H1 (cell line): ENCODE results near the gene PDCD7. TPM values are rescaled to one million over a fixed set of nuclear protein-coding genes. Genes with fewer than 3 reads are reported as not detected.
"Not testable (repeated sequence)": the region's sequence is repeated elsewhere in the genome, so short reads cannot be mapped to it uniquely, and the experiment has no call there.

Experiments
- CTCF ChIA-PET: fragments of 300-600 bp; sonication (Branson Sonifier 250); formaldehyde crosslinking; loops from one replicate; lab custom pipeline; 2021; ENCODE audit not compliant: partially characterized antibody; lab: Charles Lee
- POLR2A ChIA-PET: fragments of 300-600 bp; sonication (Branson Sonifier 250); formaldehyde crosslinking; loops from one replicate; lab custom pipeline; 2021; ENCODE audit warnings: inconsistent platforms; ENCODE audit not compliant: partially characterized antibody; lab: Charles Lee
- DNase-seq, 2 experiments: peaks; one replicate each; pipeline versions ENCODE4 v3.0.0 to v3.0.0-alpha.2; 2010 to 2022; ENCODE audit warnings: low spot score in 2 of 2, low read depth in 1 of 2, mixed read lengths in 1 of 2
- FAIRE-seq: peaks from 2 replicates; lab custom pipeline; 2011; peaks lifted over from hg19 to GRCh38; lab: Jason Lieb, UNC
- H2AFZ ChIP-seq: 2 replicates; pipeline ENCODE4 v1.8.1; 2012; ENCODE audit warnings: low read length, inconsistent platforms
- H2AK5ac ChIP-seq: 2 replicates; pipeline ENCODE4 v1.6.1; 2013; ENCODE audit warnings: low read depth, low read length
- H2BK120ac ChIP-seq: replicated peaks from 2 replicates; pipeline ENCODE3; 2013; ENCODE audit warnings: low read depth, low read length, inconsistent platforms
- H2BK12ac ChIP-seq: 2 replicates; pipeline ENCODE4 v1.6.1; 2013; ENCODE audit warnings: low read depth, low read length
- H2BK15ac ChIP-seq: 2 replicates; pipeline ENCODE4 v1.6.1; 2013; ENCODE audit warnings: low read length
- H2BK20ac ChIP-seq: 2 replicates; pipeline ENCODE4 v1.6.1; 2013; ENCODE audit warnings: low read length
- H2BK5ac ChIP-seq: 2 replicates; pipeline ENCODE4 v1.6.1; 2013; ENCODE audit warnings: low read depth, low read length
- H3K14ac ChIP-seq: 2 replicates; pipeline ENCODE4 v1.6.1; 2013; ENCODE audit warnings: inconsistent platforms; ENCODE audit not compliant: insufficient read length
- H3K18ac ChIP-seq: 2 replicates; pipeline ENCODE4 v1.6.1; 2013; ENCODE audit warnings: low read length; ENCODE audit errors: extremely low read depth
- H3K23ac ChIP-seq: 2 replicates; pipeline ENCODE4 v1.6.1; 2013; ENCODE audit warnings: inconsistent platforms; ENCODE audit not compliant: insufficient read length
- H3K23me2 ChIP-seq: 2 replicates; pipeline ENCODE4 v1.6.1; 2013; ENCODE audit warnings: low read depth, low read length
- H3K27ac ChIP-seq: 2 replicates; pipeline ENCODE4 v1.6.1; 2011; ENCODE audit warnings: low read depth, low read length, inconsistent platforms
- H3K27me3 ChIP-seq, 4 experiments: replicated peaks in 1 of 4; 1 replicate in 1 of 4; 2 replicates in 3 of 4; pipeline versions ENCODE4 v1.6.1 to v1.8.1; 2011 to 2013; ENCODE audit warnings: low read length in 3 of 4, mild to moderate bottlenecking in 3 of 4, inconsistent platforms in 2 of 4, mixed read lengths in 2 of 4, moderate library complexity in 1 of 4; ENCODE audit not compliant: control insufficient read depth in 3 of 4, insufficient read depth in 3 of 4; ENCODE audit errors: extremely low read depth in 1 of 4
- H3K36me3 ChIP-seq, 4 experiments: 2 replicates each; pipeline versions ENCODE4 v1.6.1 to v1.8.1; 2011 to 2013; ENCODE audit warnings: mild to moderate bottlenecking in 4 of 4, low read length in 3 of 4, moderate library complexity in 2 of 4, control low read depth in 1 of 4, inconsistent platforms in 1 of 4; ENCODE audit not compliant: insufficient read depth in 4 of 4, control insufficient read depth in 2 of 4
- H3K4ac ChIP-seq: replicated peaks from 2 replicates; pipeline ENCODE3; 2013; ENCODE audit warnings: low read length, low read depth, mixed read lengths, inconsistent platforms; ENCODE audit not compliant: insufficient read length
- H3K4me1 ChIP-seq, 4 experiments: replicated peaks in 1 of 4; 1 replicate in 1 of 4; 2 replicates in 3 of 4; pipeline versions ENCODE4 v1.6.1 to v1.8.1; 2011 to 2013; ENCODE audit warnings: low read length in 3 of 4, inconsistent platforms in 2 of 4, mixed read lengths in 1 of 4; ENCODE audit not compliant: insufficient read depth in 4 of 4, control insufficient read depth in 3 of 4
- H3K4me2 ChIP-seq, 2 experiments: 2 replicates each; pipeline versions ENCODE4 v1.6.1 to v1.8.1; 2011 to 2013; ENCODE audit warnings: low read depth in 2 of 2, low read length in 2 of 2, control low read depth in 1 of 2, inconsistent platforms in 1 of 2, mild to moderate bottlenecking in 1 of 2; ENCODE audit not compliant: insufficient read depth in 1 of 2
- H3K4me3 ChIP-seq, 4 experiments: fragments of 200-600, 300-600 bp in 1 of 4; sonication (generic), shearing (Covaris generic), sonication (Bioruptor Twin) in 1 of 4; 2 replicates each; pipeline versions ENCODE4 v1.5.1 to v1.8.1; 2011 to 2016; ENCODE audit warnings: low read length in 4 of 4, low read depth in 3 of 4, control low read depth in 2 of 4, inconsistent platforms in 2 of 4, mild to moderate bottlenecking in 2 of 4, mixed read lengths in 1 of 4, moderate library complexity in 1 of 4; ENCODE audit not compliant: insufficient read depth in 2 of 4; ENCODE audit errors: extremely low read depth in 1 of 4
- H3K56ac ChIP-seq: replicated peaks from 2 replicates; pipeline ENCODE3; 2013; ENCODE audit warnings: low read depth, mild to moderate bottlenecking, mixed read lengths, low read length, inconsistent platforms; ENCODE audit not compliant: insufficient read length
- H3K79me1 ChIP-seq: 2 replicates; pipeline ENCODE4 v1.6.1; 2013; ENCODE audit warnings: low read depth, low read length, control low read depth
- H3K79me2 ChIP-seq, 2 experiments: 2 replicates each; pipeline versions ENCODE4 v1.6.1 to v1.8.1; 2012 to 2013; ENCODE audit warnings: low read length in 2 of 2, mild to moderate bottlenecking in 2 of 2, inconsistent platforms in 1 of 2; ENCODE audit not compliant: insufficient read depth in 2 of 2, control insufficient read depth in 1 of 2
- H3K9ac ChIP-seq, 4 experiments: replicated peaks in 1 of 4; 1 replicate in 1 of 4; 2 replicates in 3 of 4; pipeline versions ENCODE4 v1.6.1 to v1.8.1; 2011 to 2013; ENCODE audit warnings: low read depth in 3 of 4, low read length in 3 of 4, control low read depth in 2 of 4, mild to moderate bottlenecking in 2 of 4, moderate library complexity in 2 of 4, inconsistent platforms in 1 of 4; ENCODE audit errors: extremely low read depth in 1 of 4
- H3K9me3 ChIP-seq, 2 experiments: 2 replicates each; pipeline versions ENCODE4 v1.6.1 to v1.8.1; 2012 to 2013; ENCODE audit warnings: mild to moderate bottlenecking in 2 of 2, moderate library complexity in 2 of 2, control low read depth in 1 of 2, inconsistent platforms in 1 of 2, low read depth in 1 of 2, low read length in 1 of 2, mixed read lengths in 1 of 2; ENCODE audit not compliant: insufficient read depth in 2 of 2
- H4K20me1 ChIP-seq, 2 experiments: replicated peaks in 1 of 2; 2 replicates each; pipeline versions ENCODE3 to v1.8.1; 2011 to 2013; ENCODE audit warnings: inconsistent platforms in 2 of 2, low read length in 2 of 2, mild to moderate bottlenecking in 1 of 2; ENCODE audit not compliant: insufficient read depth in 2 of 2, control insufficient read depth in 1 of 2
- H4K5ac ChIP-seq: 2 replicates; pipeline ENCODE4 v1.6.1; 2013; ENCODE audit warnings: low read length, low read depth, mixed read lengths, inconsistent platforms; ENCODE audit not compliant: insufficient read length
- H4K8ac ChIP-seq: 2 replicates; pipeline ENCODE4 v1.8.0; 2013; ENCODE audit warnings: mild to moderate bottlenecking, moderate library complexity, low read length, inconsistent platforms; ENCODE audit not compliant: insufficient read depth; ENCODE audit errors: extremely low read depth
- H4K91ac ChIP-seq: replicated peaks from 2 replicates; pipeline ENCODE3; 2013; ENCODE audit warnings: low read length, mixed read lengths, inconsistent platforms; ENCODE audit not compliant: insufficient read length
- CTBP2 ChIP-seq: IDR thresholded peaks from 2 replicates; pipeline ENCODE4 v1.7.0; 2011; ENCODE audit warnings: borderline replicate concordance, mild to moderate bottlenecking, moderate library complexity, mixed read lengths, low read length; ENCODE audit not compliant: insufficient read depth, insufficient read length
- whole genome bisulfite sequencing, 2 experiments: shearing (Covaris generic) in 1 of 2; methylation state at CpG; one replicate each; pipeline versions ENCODE4 v1.1.6 to v1.1.7; 2013 to 2015; ENCODE audit warnings: low lambda C conversion rate in 2 of 2, mixed read lengths in 2 of 2, inconsistent platforms in 1 of 2, low coverage in 1 of 2, missing lambda C conversion rate in 1 of 2; ENCODE audit not compliant: insufficient replicate concordance in 2 of 2, insufficient coverage in 1 of 2, insufficient read length in 1 of 2; ENCODE audit errors: extremely low coverage in 1 of 2, missing lambda C conversion rate in 1 of 2; 5-methylcytosine and 5-hydroxymethylcytosine counted together
- polyA plus RNA-seq, 7 experiments: library from polyadenylated mRNA; depleted of rRNA in 3 of 7; stranded (reverse) in 5 of 7; unstranded in 2 of 7; fragments of >200 nt in 5 of 7; fragments of 200-250 nt in 2 of 7; gene quantifications; 1 replicate in 5 of 7; 2 replicates in 1 of 7; 4 replicates in 1 of 7; pipeline versions ENCODE4 v1.2.1 to v1.2.3, GENCODE V29; 2011 to 2013; ENCODE audit warnings: missing spikeins in 2 of 7, mixed read lengths in 2 of 7
- total RNA-seq: library from RNA; stranded (reverse); fragmentation: NEBNext Ultra II Directional; extraction: Animal tissue kit (Norgen Biotek cat#: 25700); gene quantifications from 2 replicates; pipeline ENCODE4 v1.2.1, GENCODE V29; 2021

PDCD7 gene
- total and polyA plus RNA-seq, 2 of the 8 experiments (the other 6 are each of a cell fraction or from before 2014, with no cell fraction given): 11.5 to 25.6 TPM

DNA sequence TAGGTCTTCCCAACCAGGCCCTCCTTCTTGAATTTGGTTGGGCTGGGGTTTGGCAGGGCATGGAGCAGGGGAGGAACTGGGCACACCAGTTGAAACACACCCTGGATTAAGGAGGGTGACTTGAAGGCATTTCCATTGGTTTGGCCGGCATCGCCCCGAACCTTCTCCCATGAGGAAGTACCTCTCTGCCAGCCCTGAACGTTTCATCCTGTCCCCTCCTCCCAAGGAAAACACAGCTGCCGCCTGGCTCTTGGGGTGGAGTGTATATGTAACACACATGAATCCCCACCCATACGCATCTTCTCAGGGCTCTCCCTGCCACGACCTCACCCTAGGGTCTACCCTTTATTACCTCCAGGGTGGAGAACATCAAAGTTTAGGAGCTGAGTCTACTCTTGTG is 33.2 kb downstream of the PDCD7 start (continued):
- no peak for TF ChIP-seq CTBP2

DNA sequence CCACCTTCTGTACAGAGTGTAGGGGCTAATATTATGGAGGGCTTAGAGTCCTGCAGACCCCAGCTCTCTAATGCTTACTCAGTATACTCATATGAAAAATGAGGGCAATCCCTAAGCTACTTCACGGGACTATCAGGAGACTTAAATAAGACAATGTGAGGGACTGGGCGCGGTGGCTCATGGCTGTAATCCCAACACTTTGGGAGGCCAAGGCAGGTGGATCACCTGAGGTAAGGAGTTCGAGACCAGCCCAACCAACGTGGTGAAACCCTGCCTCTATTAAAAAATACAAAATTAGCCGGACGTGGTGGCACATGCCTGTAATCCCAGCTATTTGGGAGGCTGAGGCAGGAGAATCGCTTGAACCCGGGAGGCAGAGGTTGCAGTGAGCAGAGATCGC is 33.8 kb downstream of the PDCD7 start:
- not testable (repeated sequence) for H2BK5ac ChIP-seq, H2BK120ac ChIP-seq
- POLR2A ChIA-PET: interaction anchor here (0.9 kb wide), 1 partner anchor 11 kb away, joined by 3 read pairs; no protein-coding TSS in a partner anchor

More for the DNA sequence above, 33.8 kb downstream of the PDCD7 start:
- H4K91ac ChIP-seq, H3K79me2 ChIP-seq, H3K4me2 ChIP-seq, H2AK5ac ChIP-seq, H3K4me3 ChIP-seq, H4K5ac ChIP-seq, H3K9ac ChIP-seq, H3K56ac ChIP-seq, FAIRE-seq, H2BK15ac ChIP-seq, H2BK20ac ChIP-seq, H3K4me1 ChIP-seq, H3K27ac ChIP-seq, H3K36me3 ChIP-seq, H2AFZ ChIP-seq, H3K23ac ChIP-seq, DNase-seq, H4K8ac ChIP-seq, H3K9me3 ChIP-seq, H4K20me1 ChIP-seq, H3K4ac ChIP-seq, H3K79me1 ChIP-seq, H3K14ac ChIP-seq, H3K23me2 ChIP-seq, H2BK12ac ChIP-seq, H3K18ac ChIP-seq: not testable (repeated sequence)
- WGBS, 2 experiments: 85% methylated on average over 10 of the region's 10 CpGs; no CpG with 5 or more reads in 1 of the 2 experiments
- CTCF ChIA-PET: interaction anchor here (0.8 to 9.6 kb wide), 7 partner anchors 11 to 165 kb away, joined by 4 to 259 read pairs (median 10); partner anchors contain the start of gene KBTBD13
- H3K27me3 ChIP-seq: peaks cover 0 to 11% (median 5%) of the 10 kb centered on the region in 4 experiments; a peak in 3 of 7 replicates
